Measurements from ENCODE around the gene BCKDHA.

DNA sequence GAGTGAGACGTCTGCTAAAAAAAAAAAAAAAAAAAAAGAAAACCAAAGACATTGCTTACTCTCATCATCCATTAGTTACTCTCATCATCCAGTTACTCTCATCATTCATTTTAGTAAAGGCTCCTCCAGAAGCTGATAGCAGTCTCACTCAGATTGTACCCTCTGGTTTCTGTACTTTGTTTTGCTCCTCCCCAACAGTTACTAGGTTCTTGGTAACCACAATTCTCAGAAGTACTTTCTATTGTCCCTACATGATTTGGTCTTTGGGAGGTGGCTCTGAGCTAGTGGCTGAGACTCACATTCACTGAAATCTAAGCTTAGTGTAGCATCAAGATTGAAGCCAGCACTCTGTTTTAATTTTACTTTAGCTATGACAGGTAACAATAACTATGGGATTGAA lies 59.6 kb downstream of the BCKDHA start:
- TF ChIP-seq, protein P1, sequence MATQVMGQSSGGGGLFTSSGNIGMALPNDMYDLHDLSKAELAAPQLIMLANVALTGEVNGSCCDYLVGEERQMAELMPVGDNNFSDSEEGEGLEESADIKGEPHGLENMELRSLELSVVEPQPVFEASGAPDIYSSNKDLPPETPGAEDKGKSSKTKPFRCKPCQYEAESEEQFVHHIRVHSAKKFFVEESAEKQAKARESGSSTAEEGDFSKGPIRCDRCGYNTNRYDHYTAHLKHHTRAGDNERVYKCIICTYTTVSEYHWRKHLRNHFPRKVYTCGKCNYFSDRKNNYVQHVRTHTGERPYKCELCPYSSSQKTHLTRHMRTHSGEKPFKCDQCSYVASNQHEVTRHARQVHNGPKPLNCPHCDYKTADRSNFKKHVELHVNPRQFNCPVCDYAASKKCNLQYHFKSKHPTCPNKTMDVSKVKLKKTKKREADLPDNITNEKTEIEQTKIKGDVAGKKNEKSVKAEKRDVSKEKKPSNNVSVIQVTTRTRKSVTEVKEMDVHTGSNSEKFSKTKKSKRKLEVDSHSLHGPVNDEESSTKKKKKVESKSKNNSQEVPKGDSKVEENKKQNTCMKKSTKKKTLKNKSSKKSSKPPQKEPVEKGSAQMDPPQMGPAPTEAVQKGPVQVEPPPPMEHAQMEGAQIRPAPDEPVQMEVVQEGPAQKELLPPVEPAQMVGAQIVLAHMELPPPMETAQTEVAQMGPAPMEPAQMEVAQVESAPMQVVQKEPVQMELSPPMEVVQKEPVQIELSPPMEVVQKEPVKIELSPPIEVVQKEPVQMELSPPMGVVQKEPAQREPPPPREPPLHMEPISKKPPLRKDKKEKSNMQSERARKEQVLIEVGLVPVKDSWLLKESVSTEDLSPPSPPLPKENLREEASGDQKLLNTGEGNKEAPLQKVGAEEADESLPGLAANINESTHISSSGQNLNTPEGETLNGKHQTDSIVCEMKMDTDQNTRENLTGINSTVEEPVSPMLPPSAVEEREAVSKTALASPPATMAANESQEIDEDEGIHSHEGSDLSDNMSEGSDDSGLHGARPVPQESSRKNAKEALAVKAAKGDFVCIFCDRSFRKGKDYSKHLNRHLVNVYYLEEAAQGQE (IDR thresholded peaks at IDR 0.05; ENCODE audit: low read depth, low read length), result no peak
- TF ChIP-seq RFX5 (IDR thresholded peaks at IDR 0.05; ENCODE audit: low read length) (no peak), GATA2 (CRISPR knock-in tag; IDR thresholded peaks at IDR 0.05) (no peak), EP300 (IDR thresholded peaks at IDR 0.05; ENCODE audit: borderline replicate concordance in 1 of 2, low read depth in 1 of 2, low read length in 1 of 2) (no peak)
- TF ChIP-seq, protein P2, sequence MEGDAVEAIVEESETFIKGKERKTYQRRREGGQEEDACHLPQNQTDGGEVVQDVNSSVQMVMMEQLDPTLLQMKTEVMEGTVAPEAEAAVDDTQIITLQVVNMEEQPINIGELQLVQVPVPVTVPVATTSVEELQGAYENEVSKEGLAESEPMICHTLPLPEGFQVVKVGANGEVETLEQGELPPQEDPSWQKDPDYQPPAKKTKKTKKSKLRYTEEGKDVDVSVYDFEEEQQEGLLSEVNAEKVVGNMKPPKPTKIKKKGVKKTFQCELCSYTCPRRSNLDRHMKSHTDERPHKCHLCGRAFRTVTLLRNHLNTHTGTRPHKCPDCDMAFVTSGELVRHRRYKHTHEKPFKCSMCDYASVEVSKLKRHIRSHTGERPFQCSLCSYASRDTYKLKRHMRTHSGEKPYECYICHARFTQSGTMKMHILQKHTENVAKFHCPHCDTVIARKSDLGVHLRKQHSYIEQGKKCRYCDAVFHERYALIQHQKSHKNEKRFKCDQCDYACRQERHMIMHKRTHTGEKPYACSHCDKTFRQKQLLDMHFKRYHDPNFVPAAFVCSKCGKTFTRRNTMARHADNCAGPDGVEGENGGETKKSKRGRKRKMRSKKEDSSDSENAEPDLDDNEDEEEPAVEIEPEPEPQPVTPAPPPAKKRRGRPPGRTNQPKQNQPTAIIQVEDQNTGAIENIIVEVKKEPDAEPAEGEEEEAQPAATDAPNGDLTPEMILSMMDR (IDR thresholded peaks at IDR 0.05), result no peak
